ENCODE measurements around the gene DRG1. TPM values are rescaled to one million over a fixed set of nuclear protein-coding genes. Genes with fewer than 3 reads are reported as not detected.
A peak's percentile ranks its signal among the peaks of the same experiment; 100 is the strongest.

DRG1 gene
- polyA plus RNA-seq, 3 donors: 24.7 to 81.3 (median 68.2) TPM

DNA sequence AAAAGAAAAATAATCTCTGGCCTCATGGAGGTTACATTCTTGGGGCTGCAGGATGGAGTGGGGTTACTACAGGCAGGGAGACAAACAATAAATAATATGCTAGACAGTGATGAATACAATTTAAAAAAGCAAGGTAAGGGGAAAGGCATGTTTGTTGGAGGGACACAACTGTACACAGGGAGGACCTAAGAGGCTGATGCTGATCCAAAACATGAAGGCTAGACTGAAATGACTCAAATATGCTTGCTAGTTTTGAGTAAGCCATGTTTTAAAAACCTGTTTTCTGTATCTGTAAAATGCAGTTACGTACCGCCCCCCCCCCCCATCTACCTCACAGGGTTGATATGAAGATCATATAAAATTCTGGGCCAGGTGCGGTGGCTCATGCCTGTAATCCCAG, 46.2 kb downstream of the DRG1 start:
- H3K9me3 Mint-ChIP-seq: no peaks in the 10 kb centered on the region
- peaks cover 4% of the 10 kb centered on the region for H3K4me1 Mint-ChIP-seq
- no peak for DNase-seq
- peaks cover 0 to 1% (median 0%) of the 10 kb centered on the region in 3 donors for H3K27me3 Mint-ChIP-seq (ENCODE audit: low read depth in 3 of 3)
- Histone ChIP-seq H3K79me2 (ENCODE audit: insufficient read depth, low read length) (no peaks in the 10 kb centered on the region), H3K27ac (ENCODE audit: low read depth in 1 of 2, low read length in 2 of 2) (no peak overlapping the region), H3K4me2 (replicated peaks; ENCODE audit: extremely low read depth, low read length, poor library complexity, severe bottlenecking) (no peak overlapping the region), H2AFZ (ENCODE audit: insufficient read depth, low read depth, low read length, poor library complexity, severe bottlenecking) (no peak overlapping the region), H3K9ac (ENCODE audit: insufficient read depth, low read length, poor library complexity, severe bottlenecking) (no peak overlapping the region), H4K20me1 (ENCODE audit: insufficient read depth, low read length) (no peaks in the 10 kb centered on the region), H3K27me3 (ENCODE audit: control insufficient read depth in 2 of 2, insufficient read depth in 2 of 2, low read length in 2 of 2) (no peaks in the 10 kb centered on the region), H3K9me3 (replicated peaks in 1 of 2; ENCODE audit: control insufficient read depth in 1 of 2, insufficient read depth in 1 of 2, low read length in 2 of 2) (no peaks in the 10 kb centered on the region), H3K4me3 (replicated peaks in 1 of 3; ENCODE audit: low read depth in 2 of 3, low read length in 3 of 3) (no peak overlapping the region), H3K36me3 (replicated peaks in 1 of 2; ENCODE audit: control insufficient read depth in 1 of 2, insufficient read depth in 2 of 2, low read length in 2 of 2) (peaks cover 65 to 98% of the 10 kb centered on the region in 2 donors), H3K4me1 (ENCODE audit: control insufficient read depth in 1 of 2, insufficient read depth in 2 of 2, low read length in 2 of 2) (no peaks in the 10 kb centered on the region)
- H3K36me3 Mint-ChIP-seq: peaks cover 77 to 94% of the 10 kb centered on the region in 2 donors
- whole genome bisulfite sequencing (ENCODE audit: insufficient coverage): 100% methylated on average over 1 of the region's 3 CpGs
- H3K4me3 Mint-ChIP-seq: no peak overlapping the region
- peak overlapping the region in 1 of 7 donors; percentile 37 for H3K27ac Mint-ChIP-seq
- TF ChIP-seq, protein P1, sequence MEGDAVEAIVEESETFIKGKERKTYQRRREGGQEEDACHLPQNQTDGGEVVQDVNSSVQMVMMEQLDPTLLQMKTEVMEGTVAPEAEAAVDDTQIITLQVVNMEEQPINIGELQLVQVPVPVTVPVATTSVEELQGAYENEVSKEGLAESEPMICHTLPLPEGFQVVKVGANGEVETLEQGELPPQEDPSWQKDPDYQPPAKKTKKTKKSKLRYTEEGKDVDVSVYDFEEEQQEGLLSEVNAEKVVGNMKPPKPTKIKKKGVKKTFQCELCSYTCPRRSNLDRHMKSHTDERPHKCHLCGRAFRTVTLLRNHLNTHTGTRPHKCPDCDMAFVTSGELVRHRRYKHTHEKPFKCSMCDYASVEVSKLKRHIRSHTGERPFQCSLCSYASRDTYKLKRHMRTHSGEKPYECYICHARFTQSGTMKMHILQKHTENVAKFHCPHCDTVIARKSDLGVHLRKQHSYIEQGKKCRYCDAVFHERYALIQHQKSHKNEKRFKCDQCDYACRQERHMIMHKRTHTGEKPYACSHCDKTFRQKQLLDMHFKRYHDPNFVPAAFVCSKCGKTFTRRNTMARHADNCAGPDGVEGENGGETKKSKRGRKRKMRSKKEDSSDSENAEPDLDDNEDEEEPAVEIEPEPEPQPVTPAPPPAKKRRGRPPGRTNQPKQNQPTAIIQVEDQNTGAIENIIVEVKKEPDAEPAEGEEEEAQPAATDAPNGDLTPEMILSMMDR (IDR thresholded peaks at IDR 0.05): no peak
- intact Hi-C loops (cut with micrococcal nuclease): no loop called here

DNA sequence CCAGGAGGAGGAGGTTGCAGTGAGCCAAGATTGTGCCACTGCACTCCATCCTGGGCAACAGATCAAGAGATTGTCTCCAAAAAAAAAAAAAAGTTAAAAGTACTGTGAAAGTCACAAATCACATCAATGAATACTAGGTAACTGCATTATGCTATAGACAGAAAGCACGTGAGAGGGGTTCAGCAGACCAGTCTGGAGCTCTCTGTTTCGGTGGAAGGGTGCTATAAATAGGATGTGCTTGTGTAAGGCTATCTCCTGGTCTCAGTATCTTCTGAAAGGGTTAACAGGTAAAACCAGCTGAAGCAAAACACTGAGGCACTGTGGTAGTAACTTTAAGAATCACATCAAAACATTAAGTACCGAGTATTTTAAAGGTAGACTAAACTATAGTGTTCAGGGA, 46.8 kb downstream of the DRG1 start:
- no peak overlapping the region for H3K4me3 ChIP-seq (replicated peaks in 1 of 3; ENCODE audit: low read depth in 2 of 3, low read length in 3 of 3)
- WGBS (ENCODE audit: insufficient coverage): no CpG with 5 or more reads among the region's 3 CpGs
- H3K4me2 ChIP-seq (replicated peaks; ENCODE audit: extremely low read depth, low read length, poor library complexity, severe bottlenecking): no peak overlapping the region
- TF ChIP-seq, protein P1 (IDR thresholded peaks at IDR 0.05): no peak
- H4K20me1 ChIP-seq (ENCODE audit: insufficient read depth, low read length): no peaks in the 10 kb centered on the region
- intact Hi-C loops (cut with micrococcal nuclease): no loop called here
- DNase-seq: no peak
- Mint-ChIP-seq H3K27ac (no peak overlapping the region), H3K4me1 (peaks cover 4% of the 10 kb centered on the region), H3K36me3 (peaks cover 72 to 93% of the 10 kb centered on the region in 2 donors), H3K27me3 (ENCODE audit: low read depth in 3 of 3) (peaks cover 0 to 1% (median 0%) of the 10 kb centered on the region in 3 donors), H3K9me3 (no peaks in the 10 kb centered on the region), H3K4me3 (no peak overlapping the region)
- H3K9me3 ChIP-seq (replicated peaks in 1 of 2; ENCODE audit: control insufficient read depth in 1 of 2, insufficient read depth in 1 of 2, low read length in 2 of 2): no peaks in the 10 kb centered on the region
- H3K27ac ChIP-seq (ENCODE audit: low read depth in 1 of 2, low read length in 2 of 2): no peak overlapping the region
- no peaks in the 10 kb centered on the region for H3K4me1 ChIP-seq (ENCODE audit: control insufficient read depth in 1 of 2, insufficient read depth in 2 of 2, low read length in 2 of 2)
- no peaks in the 10 kb centered on the region for H3K79me2 ChIP-seq (ENCODE audit: insufficient read depth, low read length)
- H3K27me3 ChIP-seq (ENCODE audit: control insufficient read depth in 2 of 2, insufficient read depth in 2 of 2, low read length in 2 of 2): no peaks in the 10 kb centered on the region
- H3K9ac ChIP-seq (ENCODE audit: insufficient read depth, low read length, poor library complexity, severe bottlenecking): no peak overlapping the region
- peaks cover 59 to 96% of the 10 kb centered on the region in 2 donors for H3K36me3 ChIP-seq (replicated peaks in 1 of 2; ENCODE audit: control insufficient read depth in 1 of 2, insufficient read depth in 2 of 2, low read length in 2 of 2)
- no peak overlapping the region for H2AFZ ChIP-seq (ENCODE audit: insufficient read depth, low read depth, low read length, poor library complexity, severe bottlenecking)

Data from CD14-positive monocyte (primary cell).